ENCODE measurements around the gene USP4.

GRCh38 chr3:49339581-49339940 is 292 bp downstream of the USP4 start:
- TF ChIP-seq CTCF (IDR thresholded peaks at IDR 0.05; ENCODE audit: low read depth, low read length) (no peak), POLR2A (IDR thresholded peaks at IDR 0.05; ENCODE audit: extremely low read depth, insufficient read length) (no peak), MAX (IDR thresholded peaks at IDR 0.05; ENCODE audit: low read depth, low read length) (no peak)

Data from NB4 (cell line).